Retina (tissue), 1 donor: ENCODE measurements around the gene ADH7.
"Not testable (repeated sequence)": the region's sequence is repeated elsewhere in the genome, so short reads cannot be mapped to it uniquely, and the experiment has no call there.

Source experiments
- DNase-seq: peaks from one replicate; pipeline ENCODE4 v3.0.0-alpha.2; 2016

The ADH7 gene

GRCh38 chr4:99435154-99435553 lies at the start of gene ADH7:
Gene ADH7, minus strand, starts transcription at chr4:99435342. Its CDS starts 109 bp downstream, at chr4:99435233.
- DNase-seq: no peak

GRCh38 chr4:99483636-99484035 lies 48.5 kb upstream of the ADH7 start:
- no peak for DNase-seq

- no peak for DNase-seq
Observed at GRCh38 chr4:99473131-99473530, 38.0 kb upstream of the ADH7 start.

- DNase-seq: no peak
Observed at GRCh38 chr4:99471896-99472295, 36.8 kb upstream of the ADH7 start.

- no peak for DNase-seq
Observed at GRCh38 chr4:99471349-99471748, 36.2 kb upstream of the ADH7 start.

- DNase-seq: no peak
Observed at GRCh38 chr4:99468889-99469288, 33.7 kb upstream of the ADH7 start.

GRCh38 chr4:99467887-99468286 lies 32.7 kb upstream of the ADH7 start:
- DNase-seq: no peak

GRCh38 chr4:99463566-99463965 lies 28.4 kb upstream of the ADH7 start:
- no peak for DNase-seq

- DNase-seq: peak; percentile 48
Observed at GRCh38 chr4:99462875-99463464, 27.8 kb upstream of the ADH7 start.

GRCh38 chr4:99461623-99462401 lies 26.7 kb upstream of the ADH7 start:
- no peak for DNase-seq

- no peak for DNase-seq
Observed at GRCh38 chr4:99459546-99460042, 24.5 kb upstream of the ADH7 start.

GRCh38 chr4:99458911-99459447 lies 23.8 kb upstream of the ADH7 start:
- no peak for DNase-seq

GRCh38 chr4:99457676-99458075 lies 22.5 kb upstream of the ADH7 start:
- no peak for DNase-seq

GRCh38 chr4:99457270-99457669 lies 22.1 kb upstream of the ADH7 start:
- no peak for DNase-seq

- DNase-seq: no peak
Observed at GRCh38 chr4:99447513-99447912, 12.4 kb upstream of the ADH7 start.

- no peak for DNase-seq
Observed at GRCh38 chr4:99447079-99447478, 11.9 kb upstream of the ADH7 start.

GRCh38 chr4:99438405-99438780 lies 3.3 kb upstream of the ADH7 start:
- no peak for DNase-seq

- DNase-seq: no peak
Observed at GRCh38 chr4:99437723-99438404, 2.7 kb upstream of the ADH7 start.

- no peak for DNase-seq
Observed at GRCh38 chr4:99436976-99437722, 2.0 kb upstream of the ADH7 start.

GRCh38 chr4:99436462-99436861 lies 1.3 kb upstream of the ADH7 start:
- DNase-seq: no peak

GRCh38 chr4:99430106-99430505 lies 5.0 kb downstream of the ADH7 start:
- no peak for DNase-seq

- DNase-seq: no peak
Observed at GRCh38 chr4:99417125-99417524, 18.0 kb downstream of the ADH7 start.

GRCh38 chr4:99415762-99416161 lies 19.4 kb downstream of the ADH7 start:
- not testable (repeated sequence) for DNase-seq
